Activated naive CD4-positive, alpha-beta T cell treated with anti-CD3 and anti-CD28 coated beads, Interleukin-2, amount 50 U/mL, for 72 hours (primary cell): Measurements from ENCODE around the gene ITGB3. TPM values are rescaled to one million over a fixed set of nuclear protein-coding genes. Genes with fewer than 3 reads are reported as not detected.

Experiments used
- ATAC-seq, 2 donors: fragments of 150-1000 bp; cut with Tn5 transposase; 2 replicates each; pipeline ENCODE4 v1.10.0; 2021; ENCODE audit warnings: mild to moderate bottlenecking in 2 of 2, moderate library complexity in 2 of 2
- DNase-seq, 2 donors: peaks; one replicate each; pipeline ENCODE4 v3.0.0; 2021 to 2022; ENCODE audit warnings: low spot score in 2 of 2
- H3K27ac Mint-ChIP-seq, 2 donors: one replicate each; pipeline ENCODE4 v1.8.0; 2022; ENCODE audit warnings: mild to moderate bottlenecking in 2 of 2, mixed read lengths in 2 of 2
- H3K36me3 Mint-ChIP-seq, 2 donors: one replicate each; pipeline ENCODE4 v1.8.0; 2022; ENCODE audit warnings: mixed read lengths in 2 of 2
- H3K9me3 Mint-ChIP-seq, 2 donors: one replicate each; pipeline ENCODE4 v1.8.0; 2022; ENCODE audit warnings: mixed read lengths in 2 of 2
- total RNA-seq, 2 donors: library from RNA; stranded (reverse); gene quantifications; one replicate each; pipeline ENCODE4 v1.2.3, GENCODE V29; 2022

Gene ITGB3
- total RNA-seq, 2 donors from 2014 or later = 0.10 TPM; not detected in 1

DNA sequence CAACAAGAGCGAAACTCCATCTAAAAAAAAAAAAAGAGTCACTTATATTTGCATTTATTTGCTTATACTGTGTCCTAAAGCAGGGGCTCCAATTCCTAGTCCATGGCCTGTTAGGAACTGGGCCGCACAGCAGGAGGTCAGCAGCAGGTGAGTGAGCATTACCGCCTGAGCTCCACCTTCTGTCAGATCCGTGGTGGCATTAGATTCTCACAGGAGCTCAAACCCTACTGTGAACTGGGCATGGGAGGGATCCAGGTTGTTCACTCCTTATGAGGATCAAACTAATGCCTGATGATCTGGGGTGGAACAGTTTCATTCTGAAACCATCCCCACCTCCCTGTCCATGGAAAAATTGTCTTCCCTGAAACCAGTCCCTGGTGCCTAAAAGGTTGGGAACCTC, 24.9 kb downstream of the ITGB3 start:
- ATAC-seq = no peak
- Mint-ChIP-seq H3K9me3 (no peaks in the 10 kb centered on the region), H3K36me3 (no peaks in the 10 kb centered on the region), H3K27ac (no peak overlapping the region)
- DNase-seq = no peak

DNA sequence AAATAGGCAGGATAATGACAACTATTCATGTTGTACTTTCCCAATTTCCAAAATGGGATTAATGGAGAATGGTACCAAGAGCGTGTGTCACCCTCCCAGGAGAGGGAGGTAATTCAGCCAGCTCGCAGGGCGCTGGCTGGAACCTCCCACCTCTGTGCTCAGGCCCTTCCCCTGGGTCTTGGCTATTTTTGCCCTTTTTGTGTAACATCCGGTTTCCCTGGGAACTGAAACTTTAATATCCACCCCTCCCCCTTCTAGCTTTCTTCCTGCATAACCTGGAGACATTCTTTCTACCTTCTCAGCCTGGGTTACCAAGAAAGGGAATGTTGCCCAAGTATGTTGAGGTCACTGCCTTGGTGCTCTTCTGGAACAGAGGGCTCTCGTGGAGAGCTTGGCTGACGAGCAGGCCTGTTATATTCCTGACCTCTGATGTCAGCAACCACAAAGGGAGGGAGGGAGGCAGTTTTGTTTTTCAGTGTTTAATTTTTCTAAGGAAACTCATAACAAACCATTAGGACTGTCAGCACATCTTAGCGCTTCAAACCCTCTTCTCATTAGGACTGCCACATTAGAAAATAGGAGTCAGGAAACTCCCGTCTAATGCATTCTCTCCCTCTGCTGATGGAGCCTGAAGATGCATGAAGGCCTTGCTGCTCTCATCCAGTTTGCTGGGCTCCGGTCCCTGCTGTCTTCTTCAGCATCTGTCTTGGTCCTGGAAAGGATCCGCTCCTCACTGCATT, 25.6 kb downstream of the ITGB3 start:
- H3K9me3 Mint-ChIP-seq = no peaks in the 10 kb centered on the region
- ATAC-seq (no peak), DNase-seq (no peak)
- no peak overlapping the region for H3K27ac Mint-ChIP-seq
- no peaks in the 10 kb centered on the region for H3K36me3 Mint-ChIP-seq

DNA sequence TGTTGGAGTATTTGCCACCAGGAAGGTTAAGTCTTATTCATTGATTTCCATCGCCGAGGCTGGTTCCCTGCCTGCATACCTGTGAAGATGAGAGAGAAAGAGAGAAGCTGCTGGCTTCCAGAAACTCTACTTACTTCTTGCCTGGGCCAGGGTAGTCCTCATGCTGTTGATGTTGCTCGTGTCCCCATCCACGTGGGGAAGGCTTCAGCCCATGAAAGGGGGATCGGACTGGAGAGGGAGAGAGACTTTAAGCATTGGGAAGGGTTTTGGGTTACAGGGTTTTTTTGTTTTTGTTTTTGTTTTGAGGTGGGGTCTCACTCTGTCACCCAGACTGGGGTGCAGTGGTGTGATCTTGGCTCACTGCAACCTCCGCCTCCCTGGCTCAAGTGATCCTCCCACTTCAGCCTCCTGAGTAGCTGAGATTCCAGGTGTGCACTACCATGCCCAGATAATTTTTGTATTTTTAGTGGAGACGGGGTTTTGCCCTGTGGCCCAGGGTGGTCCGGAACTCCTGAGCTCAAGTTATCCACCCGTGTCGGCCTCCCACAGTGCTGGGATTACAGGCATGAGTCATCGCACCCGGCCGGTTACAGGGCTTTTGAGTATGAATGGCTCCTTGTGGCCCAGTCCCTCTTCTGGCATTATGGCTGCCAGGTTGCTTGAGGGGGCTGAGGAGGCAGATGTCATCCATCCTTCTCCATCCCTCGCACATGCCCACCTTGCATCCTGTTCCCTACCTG, 26.6 kb downstream of the ITGB3 start:
- ATAC-seq = no peak
- no peak for DNase-seq
- H3K27ac Mint-ChIP-seq = no peak overlapping the region
- no peaks in the 10 kb centered on the region for H3K36me3 Mint-ChIP-seq
- H3K9me3 Mint-ChIP-seq = no peaks in the 10 kb centered on the region

DNA sequence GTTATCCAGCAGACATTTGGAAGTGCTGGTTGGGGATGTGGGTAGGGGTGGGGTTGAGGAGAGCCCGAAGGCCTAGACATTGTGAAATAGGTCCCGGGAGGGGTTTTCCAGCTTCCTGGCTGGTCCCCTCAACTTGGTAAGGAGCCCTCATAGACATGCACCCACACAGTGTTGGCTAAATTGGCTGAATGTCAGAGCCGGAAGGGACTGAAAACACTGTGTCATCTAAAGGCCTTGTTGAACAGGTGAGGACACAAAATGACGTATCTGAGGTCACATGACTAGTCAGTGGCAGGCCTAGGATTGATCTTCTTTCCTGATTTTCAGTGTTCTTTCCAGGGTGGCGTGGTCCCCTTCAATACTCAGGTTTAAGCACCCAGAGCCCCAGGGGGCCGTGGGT, 27.6 kb downstream of the ITGB3 start:
- Mint-ChIP-seq H3K9me3 (no peaks in the 10 kb centered on the region), H3K27ac (no peak overlapping the region), H3K36me3 (no peaks in the 10 kb centered on the region)
- ATAC-seq (no peak), DNase-seq (no peak)

DNA sequence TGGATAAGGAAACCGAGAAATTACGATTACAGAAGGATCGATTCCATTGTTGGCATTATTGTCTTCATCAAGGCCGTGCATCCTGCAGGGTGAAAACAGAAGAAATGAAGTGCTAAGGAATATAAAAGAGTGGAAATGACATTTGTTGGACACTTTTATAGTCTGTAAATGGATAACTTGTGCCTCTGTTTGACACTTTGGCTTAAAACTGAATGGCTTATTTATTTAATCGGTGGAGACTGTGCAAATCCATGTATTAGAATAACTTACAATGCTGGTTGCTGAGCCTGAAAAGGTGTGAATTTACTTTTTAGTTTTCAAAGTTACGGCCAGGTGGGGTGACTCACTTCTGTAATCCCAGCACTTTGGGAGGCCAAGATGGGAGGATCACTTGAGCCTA, 31.4 kb downstream of the ITGB3 start:
- DNase-seq (no peak), ATAC-seq (no peak)
- H3K27ac Mint-ChIP-seq = no peak overlapping the region

DNA sequence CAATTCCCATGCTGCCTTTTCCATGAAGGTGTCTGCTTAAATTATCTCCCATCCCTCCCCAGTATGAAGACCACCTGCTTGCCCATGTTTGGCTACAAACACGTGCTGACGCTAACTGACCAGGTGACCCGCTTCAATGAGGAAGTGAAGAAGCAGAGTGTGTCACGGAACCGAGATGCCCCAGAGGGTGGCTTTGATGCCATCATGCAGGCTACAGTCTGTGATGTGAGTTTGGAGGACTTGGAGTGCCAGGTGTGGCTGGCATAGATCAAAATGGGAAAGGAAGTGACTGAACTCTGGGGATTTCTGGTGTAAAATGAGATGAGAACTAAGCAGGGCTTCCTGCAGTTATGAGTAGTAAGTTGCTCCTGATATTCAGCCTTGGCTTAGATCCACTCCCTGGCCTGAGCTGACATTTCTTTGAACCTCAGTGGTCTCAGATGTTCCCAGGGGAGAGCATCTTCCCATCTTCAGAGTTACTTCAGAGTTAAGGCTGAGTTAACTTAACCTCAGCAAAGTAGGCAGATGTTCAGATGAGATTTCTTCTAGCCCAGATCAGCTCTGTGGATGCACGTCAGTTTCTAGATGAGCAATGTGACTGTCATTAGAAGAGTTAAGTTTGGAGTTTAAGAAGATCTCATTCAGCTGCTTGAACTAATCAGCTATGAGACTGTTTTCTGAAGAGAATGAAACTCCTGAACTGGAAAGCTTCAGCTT, 32.7 kb downstream of the ITGB3 start:
- Mint-ChIP-seq H3K36me3 (no peaks in the 10 kb centered on the region), H3K9me3 (no peaks in the 10 kb centered on the region), H3K27ac (no peak overlapping the region)
- DNase-seq (no peak), ATAC-seq (peak in 1 of 2 donors; percentile 73)

More for the DNA sequence above, 31.4 kb downstream of the ITGB3 start:
- H3K9me3 Mint-ChIP-seq = no peaks in the 10 kb centered on the region
- no peaks in the 10 kb centered on the region for H3K36me3 Mint-ChIP-seq

DNA sequence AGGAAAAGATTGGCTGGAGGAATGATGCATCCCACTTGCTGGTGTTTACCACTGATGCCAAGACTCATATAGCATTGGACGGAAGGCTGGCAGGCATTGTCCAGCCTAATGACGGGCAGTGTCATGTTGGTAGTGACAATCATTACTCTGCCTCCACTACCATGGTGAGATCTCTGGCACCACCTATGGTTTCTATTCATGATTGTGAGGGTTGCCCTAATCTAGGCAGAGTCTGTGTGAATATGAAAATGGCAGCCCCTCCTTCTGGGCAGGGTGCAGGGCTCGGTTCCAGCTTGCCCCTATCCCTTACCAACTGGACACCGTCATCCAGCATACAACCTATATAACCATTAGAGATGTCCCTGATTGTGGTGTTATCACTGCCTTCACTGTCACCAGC, 33.4 kb downstream of the ITGB3 start:
- no peak for ATAC-seq
- Mint-ChIP-seq H3K9me3 (no peaks in the 10 kb centered on the region), H3K36me3 (no peaks in the 10 kb centered on the region), H3K27ac (no peak overlapping the region)
- no peak for DNase-seq

DNA sequence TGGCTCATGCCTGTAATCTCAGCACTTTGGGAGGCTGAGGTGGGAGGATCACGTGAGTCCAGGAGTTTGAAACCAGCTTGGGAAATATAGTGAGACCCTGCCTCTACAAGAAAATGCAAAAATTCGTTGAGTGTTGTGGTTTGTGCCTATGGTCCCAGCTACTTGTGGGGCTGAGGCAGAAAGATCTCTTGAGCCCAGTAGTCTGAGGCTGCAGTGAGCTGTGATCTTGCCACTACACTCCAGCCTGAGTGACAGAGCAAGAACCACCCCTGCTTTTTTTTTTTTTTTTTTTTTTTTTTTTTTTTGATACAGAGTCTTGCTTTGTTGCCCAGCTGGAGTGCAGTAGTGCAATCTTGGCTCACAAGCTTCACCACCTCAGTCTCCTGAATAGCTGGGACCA, 34.0 kb downstream of the ITGB3 start:
- ATAC-seq (no peak), DNase-seq (no peak)
- H3K27ac Mint-ChIP-seq = no peak overlapping the region
- no peaks in the 10 kb centered on the region for H3K36me3 Mint-ChIP-seq
- no peaks in the 10 kb centered on the region for H3K9me3 Mint-ChIP-seq

DNA sequence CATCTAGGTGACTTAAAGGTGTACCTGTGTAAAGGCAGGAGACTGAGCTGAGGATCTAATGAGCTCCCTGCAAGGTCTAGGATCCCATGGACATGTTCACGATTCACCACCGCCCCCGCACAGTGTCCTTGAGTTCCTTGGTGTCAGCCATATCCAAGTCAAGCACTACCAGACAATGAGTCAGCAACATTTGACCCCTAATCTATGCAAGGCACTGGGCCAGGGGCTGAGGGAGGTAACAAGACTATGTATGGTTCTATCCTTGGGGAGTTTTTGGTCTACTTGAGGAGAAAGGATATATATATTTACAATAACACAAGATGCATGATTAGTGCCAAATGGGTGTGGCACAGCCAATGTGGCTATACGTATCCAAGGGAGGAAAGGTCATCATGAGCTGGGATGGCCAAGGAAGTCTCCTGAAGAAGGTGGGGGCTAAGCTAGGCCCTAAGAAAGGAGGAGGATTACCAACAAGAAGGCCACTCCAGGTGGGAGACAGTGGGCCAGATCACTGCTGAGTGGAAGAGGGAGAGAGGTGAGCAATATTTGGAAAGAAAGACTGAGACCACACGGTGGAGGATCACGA, 35.0 kb downstream of the ITGB3 start:
- Mint-ChIP-seq H3K9me3 (no peaks in the 10 kb centered on the region), H3K36me3 (no peaks in the 10 kb centered on the region), H3K27ac (no peak overlapping the region)
- ATAC-seq (no peak), DNase-seq (no peak)

DNA sequence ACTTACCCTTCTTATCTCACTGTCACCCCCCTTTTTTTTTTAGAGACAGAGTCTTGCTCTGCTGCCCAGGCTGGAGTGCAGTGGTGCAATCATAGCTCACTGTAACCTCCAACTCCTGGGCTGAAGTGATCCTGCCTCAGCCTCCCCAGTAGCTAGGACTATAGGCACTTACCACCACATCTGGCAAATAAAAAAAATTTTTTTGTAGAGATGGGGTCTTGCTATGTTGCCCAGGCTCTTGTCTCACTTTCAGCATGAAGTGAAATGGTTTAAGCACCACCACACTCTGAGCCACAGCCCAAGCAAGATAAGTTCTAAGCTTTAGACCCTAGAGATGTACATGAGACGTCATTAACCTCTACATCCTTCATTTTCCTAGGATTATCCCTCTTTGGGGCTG, 35.7 kb downstream of the ITGB3 start:
- Mint-ChIP-seq H3K9me3 (no peaks in the 10 kb centered on the region), H3K36me3 (no peaks in the 10 kb centered on the region), H3K27ac (no peak overlapping the region)
- DNase-seq = no peak
- ATAC-seq = no peak

DNA sequence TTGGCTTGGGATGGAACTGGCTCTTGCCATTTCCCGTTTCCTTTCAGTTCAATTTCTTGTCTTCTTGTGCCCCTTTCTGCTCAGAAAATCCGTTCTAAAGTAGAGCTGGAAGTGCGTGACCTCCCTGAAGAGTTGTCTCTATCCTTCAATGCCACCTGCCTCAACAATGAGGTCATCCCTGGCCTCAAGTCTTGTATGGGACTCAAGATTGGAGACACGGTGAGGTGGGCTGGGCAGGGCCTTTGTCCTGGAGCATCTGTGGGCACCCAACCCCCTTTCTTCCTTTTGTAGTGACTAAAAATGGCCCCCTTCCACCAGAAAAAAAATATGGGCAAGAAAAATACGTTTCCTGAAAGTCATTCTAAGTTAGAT, 37.2 kb downstream of the ITGB3 start:
- ATAC-seq (no peak), DNase-seq (no peak)
- Mint-ChIP-seq H3K27ac (no peak overlapping the region), H3K36me3 (no peaks in the 10 kb centered on the region), H3K9me3 (no peaks in the 10 kb centered on the region)

DNA sequence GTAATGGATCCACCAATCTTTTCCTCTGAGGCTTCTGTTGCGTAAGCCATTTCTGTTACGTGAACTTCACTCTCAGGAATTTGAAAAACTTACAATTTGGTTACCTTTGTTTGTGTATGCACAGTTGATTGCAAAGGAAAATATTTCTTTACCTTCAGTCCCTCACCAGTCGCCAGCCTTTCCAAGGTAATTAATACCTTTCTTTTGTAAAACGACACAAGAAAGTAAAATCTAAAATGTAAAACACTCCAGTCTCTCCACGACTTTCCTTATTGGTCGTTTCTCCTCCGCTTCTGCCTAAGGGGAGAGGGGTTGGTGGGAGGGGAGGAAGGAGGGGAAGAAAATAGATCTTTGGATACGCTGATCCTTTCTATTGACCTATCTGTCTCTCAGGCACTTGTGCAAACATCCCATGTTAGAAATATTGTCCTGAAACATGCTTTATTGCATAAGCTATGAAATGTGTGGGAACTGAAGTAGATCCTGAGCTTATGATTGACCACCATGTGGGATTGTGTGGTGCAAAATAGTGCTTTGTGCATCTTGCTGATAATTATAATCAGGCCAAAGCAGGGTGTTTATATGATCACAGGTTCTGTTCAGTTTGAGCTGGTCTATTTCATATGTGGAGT, 37.7 kb downstream of the ITGB3 start:
- Mint-ChIP-seq H3K9me3 (no peaks in the 10 kb centered on the region), H3K27ac (no peak overlapping the region), H3K36me3 (no peaks in the 10 kb centered on the region)
- no peak for DNase-seq
- no peak for ATAC-seq

DNA sequence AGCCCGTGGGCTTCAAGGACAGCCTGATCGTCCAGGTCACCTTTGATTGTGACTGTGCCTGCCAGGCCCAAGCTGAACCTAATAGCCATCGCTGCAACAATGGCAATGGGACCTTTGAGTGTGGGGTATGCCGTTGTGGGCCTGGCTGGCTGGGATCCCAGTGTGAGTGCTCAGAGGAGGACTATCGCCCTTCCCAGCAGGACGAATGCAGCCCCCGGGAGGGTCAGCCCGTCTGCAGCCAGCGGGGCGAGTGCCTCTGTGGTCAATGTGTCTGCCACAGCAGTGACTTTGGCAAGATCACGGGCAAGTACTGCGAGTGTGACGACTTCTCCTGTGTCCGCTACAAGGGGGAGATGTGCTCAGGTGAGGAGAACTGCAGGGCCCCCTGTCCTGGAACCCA, 38.6 kb downstream of the ITGB3 start:
- Mint-ChIP-seq H3K9me3 (no peaks in the 10 kb centered on the region), H3K36me3 (no peaks in the 10 kb centered on the region), H3K27ac (no peak overlapping the region)
- DNase-seq = no peak
- ATAC-seq = no peak

DNA sequence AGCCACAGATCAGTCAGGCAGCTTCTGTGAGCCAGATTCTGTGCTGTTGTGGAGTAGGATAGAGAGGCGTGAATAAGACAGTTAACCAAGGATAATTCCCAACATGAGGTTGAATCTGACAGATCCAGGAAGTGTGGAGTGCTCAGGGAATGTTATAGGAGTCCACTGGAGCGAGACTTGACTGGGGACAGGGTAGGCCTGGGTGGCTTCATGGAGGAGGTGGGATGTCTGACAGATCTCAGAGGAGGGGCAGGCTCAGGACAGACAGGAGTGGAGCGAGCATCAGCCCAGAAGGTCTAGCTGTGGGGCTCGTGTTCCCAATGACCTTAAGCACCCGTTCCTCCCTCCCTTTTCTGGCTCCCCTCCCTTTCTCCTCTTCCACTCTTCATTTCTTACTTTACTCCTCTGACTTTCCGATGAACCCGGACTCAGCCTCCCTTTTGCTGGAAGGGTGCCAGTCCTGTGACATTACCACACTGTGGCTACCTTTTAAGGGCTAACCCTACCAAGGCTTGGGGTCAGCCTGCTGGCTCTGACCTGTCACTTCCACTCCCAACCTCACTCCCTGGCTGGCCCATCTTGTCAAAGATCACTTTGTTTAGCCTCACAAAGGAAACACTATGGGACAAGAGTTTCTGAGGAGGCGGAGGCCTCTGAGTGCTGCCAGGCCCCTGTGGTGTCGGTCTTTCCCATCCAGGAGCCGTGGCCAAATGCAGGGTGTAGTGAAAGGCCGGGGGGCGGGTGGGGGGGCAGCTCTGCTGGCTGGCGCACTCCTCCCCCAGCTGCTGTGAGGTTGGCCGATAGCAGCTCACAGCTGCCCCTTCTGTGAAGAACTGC, 41.6 kb downstream of the ITGB3 start:
- Mint-ChIP-seq H3K36me3 (no peaks in the 10 kb centered on the region), H3K9me3 (no peaks in the 10 kb centered on the region), H3K27ac (no peak overlapping the region)
- no peak for ATAC-seq
- no peak for DNase-seq

DNA sequence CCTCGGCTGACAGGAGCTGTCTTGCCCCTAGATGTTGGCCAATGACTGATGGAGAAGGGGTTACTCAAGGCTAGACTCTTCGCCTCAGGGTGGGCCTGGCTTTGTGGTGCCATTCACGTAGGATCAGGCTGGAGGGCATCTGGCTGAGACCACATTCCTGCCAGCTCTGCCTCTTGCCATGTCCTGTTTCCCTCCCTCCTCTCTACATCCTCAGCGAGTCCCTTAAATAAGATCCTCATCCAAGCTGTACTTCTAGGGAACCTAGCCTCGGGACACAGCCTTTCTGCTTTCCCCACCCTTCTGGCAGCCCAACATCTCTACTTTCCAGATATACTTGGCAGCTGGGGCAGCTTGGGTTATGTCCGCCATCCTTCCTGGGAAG, 42.2 kb downstream of the ITGB3 start:
- Mint-ChIP-seq H3K27ac (no peak overlapping the region), H3K9me3 (no peaks in the 10 kb centered on the region), H3K36me3 (no peaks in the 10 kb centered on the region)
- ATAC-seq = no peak
- no peak for DNase-seq
